ENCODE measurements around the gene THSD7B. TPM values are rescaled to one million over a fixed set of nuclear protein-coding genes. Genes with fewer than 3 reads are reported as not detected.
A peak's percentile ranks its signal among the peaks of the same experiment; 100 is the strongest.

The THSD7B gene
- polyA plus RNA-seq, 1 donor from 2014 or later = 0.46 TPM

DNA sequence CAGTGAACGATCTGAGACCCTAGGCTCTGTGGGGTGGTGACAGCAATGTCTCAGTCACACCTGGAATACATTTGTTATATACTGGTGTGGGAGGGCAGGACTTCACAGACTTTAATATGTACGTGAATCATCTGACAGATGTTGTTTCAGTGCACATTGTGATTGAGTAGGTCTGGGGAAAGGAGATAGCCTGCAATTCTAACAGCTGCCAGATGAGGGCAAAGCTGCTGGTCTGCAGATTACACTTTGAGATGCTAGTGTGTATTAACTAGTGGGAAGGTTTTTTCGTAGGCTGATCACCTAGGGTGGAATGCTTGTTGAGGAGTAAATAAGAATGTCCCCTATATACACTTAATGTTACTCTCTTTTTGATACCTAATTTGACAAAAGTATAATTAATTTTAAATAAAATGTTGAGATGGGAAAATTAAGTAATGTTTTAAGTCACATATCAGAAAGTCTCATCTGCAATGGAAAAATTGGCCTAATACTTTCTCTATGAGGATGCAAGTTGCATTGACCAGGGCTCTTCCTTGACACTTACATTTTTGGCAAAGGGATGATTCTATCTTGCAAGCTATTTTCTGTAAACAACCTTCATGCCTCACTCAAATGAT is 702.0 kb downstream of the THSD7B start:
- H3K9me3 ChIP-seq (ENCODE audit: low read length) = no peaks in the 10 kb centered on the region
- no peak overlapping the region for H3K27ac ChIP-seq (ENCODE audit: low read length)
- no peaks in the 10 kb centered on the region for H3K36me3 ChIP-seq (ENCODE audit: insufficient read depth, low read length)
- no peak overlapping the region for H3K4me2 ChIP-seq (ENCODE audit: low read length)
- no peaks in the 10 kb centered on the region for H3K79me2 ChIP-seq (replicated peaks; ENCODE audit: insufficient read depth, low read length)
- H3K4me3 ChIP-seq (ENCODE audit: low read length) = no peak overlapping the region
- H3K9me2 ChIP-seq (ENCODE audit: insufficient read depth, low read length) = no peaks in the 10 kb centered on the region
- no peaks in the 10 kb centered on the region for H4K20me1 ChIP-seq (ENCODE audit: insufficient read depth)
- TF ChIP-seq TAF1 (IDR thresholded peaks at IDR 0.05; ENCODE audit: low read depth) = no peak
- TF ChIP-seq RAD21 (conservative IDR thresholded peaks at IDR 0.05) = peak; percentile 66
- TF ChIP-seq SMC3 (conservative IDR thresholded peaks at IDR 0.05; ENCODE audit: poor library complexity) = peak; percentile 79
- no peak for TF ChIP-seq EP300 (conservative IDR thresholded peaks at IDR 0.05; ENCODE audit: poor library complexity, severe bottlenecking)
- TF ChIP-seq MXI1 (conservative IDR thresholded peaks at IDR 0.05; ENCODE audit: poor library complexity, severe bottlenecking) = no peak
- TF ChIP-seq EZH2 (IDR thresholded peaks at IDR 0.05; ENCODE audit: borderline replicate concordance, insufficient read depth, low read length, poor library complexity, severe bottlenecking) = no peak
- TF ChIP-seq, protein P1, sequence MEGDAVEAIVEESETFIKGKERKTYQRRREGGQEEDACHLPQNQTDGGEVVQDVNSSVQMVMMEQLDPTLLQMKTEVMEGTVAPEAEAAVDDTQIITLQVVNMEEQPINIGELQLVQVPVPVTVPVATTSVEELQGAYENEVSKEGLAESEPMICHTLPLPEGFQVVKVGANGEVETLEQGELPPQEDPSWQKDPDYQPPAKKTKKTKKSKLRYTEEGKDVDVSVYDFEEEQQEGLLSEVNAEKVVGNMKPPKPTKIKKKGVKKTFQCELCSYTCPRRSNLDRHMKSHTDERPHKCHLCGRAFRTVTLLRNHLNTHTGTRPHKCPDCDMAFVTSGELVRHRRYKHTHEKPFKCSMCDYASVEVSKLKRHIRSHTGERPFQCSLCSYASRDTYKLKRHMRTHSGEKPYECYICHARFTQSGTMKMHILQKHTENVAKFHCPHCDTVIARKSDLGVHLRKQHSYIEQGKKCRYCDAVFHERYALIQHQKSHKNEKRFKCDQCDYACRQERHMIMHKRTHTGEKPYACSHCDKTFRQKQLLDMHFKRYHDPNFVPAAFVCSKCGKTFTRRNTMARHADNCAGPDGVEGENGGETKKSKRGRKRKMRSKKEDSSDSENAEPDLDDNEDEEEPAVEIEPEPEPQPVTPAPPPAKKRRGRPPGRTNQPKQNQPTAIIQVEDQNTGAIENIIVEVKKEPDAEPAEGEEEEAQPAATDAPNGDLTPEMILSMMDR (IDR thresholded peaks at IDR 0.05; ENCODE audit: poor library complexity, severe bottlenecking) = peak; percentile 76
- TF ChIP-seq POLR2AphosphoS5 (IDR thresholded peaks at IDR 0.05) = no peak
- H3K9ac ChIP-seq (ENCODE audit: low read length) = no peak overlapping the region
- H2AFZ ChIP-seq (ENCODE audit: low read depth, low read length) = no peak overlapping the region
- no peaks in the 10 kb centered on the region for H3F3A ChIP-seq (ENCODE audit: insufficient read depth, low read length, poor library complexity, severe bottlenecking)
- H3K27me3 ChIP-seq (ENCODE audit: insufficient read depth, low read depth, low read length) = no peaks in the 10 kb centered on the region

DNA sequence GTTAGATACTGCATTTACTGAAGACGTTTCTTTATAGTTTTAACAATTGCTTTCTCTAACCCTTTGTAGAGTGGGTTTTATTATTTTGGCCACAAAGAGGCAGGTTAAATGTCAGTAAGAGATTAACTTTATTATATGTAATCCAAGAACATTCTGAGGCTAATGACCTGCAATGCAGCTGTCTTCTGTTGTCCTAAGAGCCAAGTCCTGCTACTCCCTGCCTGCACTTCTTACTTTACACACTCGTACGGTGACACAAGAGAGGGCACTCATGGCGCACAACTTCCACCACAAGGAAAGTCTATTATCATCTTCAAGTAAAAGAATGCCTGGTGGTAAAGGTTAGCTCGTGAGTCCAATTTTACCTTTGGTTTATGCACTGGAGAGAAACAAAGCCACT is 727.9 kb downstream of the THSD7B start:
- Histone ChIP-seq H3K9me2 (ENCODE audit: insufficient read depth, low read length) (no peaks in the 10 kb centered on the region), H2AFZ (ENCODE audit: low read depth, low read length) (no peak overlapping the region)

More for the DNA sequence above, 727.9 kb downstream of the THSD7B start:
- Histone ChIP-seq H3K4me2 (ENCODE audit: low read length) (no peak overlapping the region), H3K36me3 (ENCODE audit: insufficient read depth, low read length) (no peaks in the 10 kb centered on the region), H4K20me1 (ENCODE audit: insufficient read depth) (no peaks in the 10 kb centered on the region), H3K4me3 (ENCODE audit: low read length) (no peak overlapping the region), H3K9me3 (ENCODE audit: low read length) (no peaks in the 10 kb centered on the region), H3K79me2 (replicated peaks; ENCODE audit: insufficient read depth, low read length) (no peaks in the 10 kb centered on the region), H3F3A (ENCODE audit: insufficient read depth, low read length, poor library complexity, severe bottlenecking) (no peaks in the 10 kb centered on the region), H3K27ac (ENCODE audit: low read length) (no peak overlapping the region), H3K9ac (ENCODE audit: low read length) (no peak overlapping the region), H3K27me3 (ENCODE audit: insufficient read depth, low read depth, low read length) (no peaks in the 10 kb centered on the region)
- TF ChIP-seq POLR2AphosphoS5 (IDR thresholded peaks at IDR 0.05) (no peak), EP300 (conservative IDR thresholded peaks at IDR 0.05; ENCODE audit: poor library complexity, severe bottlenecking) (no peak), RAD21 (conservative IDR thresholded peaks at IDR 0.05) (no peak), MXI1 (conservative IDR thresholded peaks at IDR 0.05; ENCODE audit: poor library complexity, severe bottlenecking) (no peak), SMC3 (conservative IDR thresholded peaks at IDR 0.05; ENCODE audit: poor library complexity) (no peak), TAF1 (IDR thresholded peaks at IDR 0.05; ENCODE audit: low read depth) (no peak), EZH2 (IDR thresholded peaks at IDR 0.05; ENCODE audit: borderline replicate concordance, insufficient read depth, low read length, poor library complexity, severe bottlenecking) (no peak)
- TF ChIP-seq, protein P2, sequence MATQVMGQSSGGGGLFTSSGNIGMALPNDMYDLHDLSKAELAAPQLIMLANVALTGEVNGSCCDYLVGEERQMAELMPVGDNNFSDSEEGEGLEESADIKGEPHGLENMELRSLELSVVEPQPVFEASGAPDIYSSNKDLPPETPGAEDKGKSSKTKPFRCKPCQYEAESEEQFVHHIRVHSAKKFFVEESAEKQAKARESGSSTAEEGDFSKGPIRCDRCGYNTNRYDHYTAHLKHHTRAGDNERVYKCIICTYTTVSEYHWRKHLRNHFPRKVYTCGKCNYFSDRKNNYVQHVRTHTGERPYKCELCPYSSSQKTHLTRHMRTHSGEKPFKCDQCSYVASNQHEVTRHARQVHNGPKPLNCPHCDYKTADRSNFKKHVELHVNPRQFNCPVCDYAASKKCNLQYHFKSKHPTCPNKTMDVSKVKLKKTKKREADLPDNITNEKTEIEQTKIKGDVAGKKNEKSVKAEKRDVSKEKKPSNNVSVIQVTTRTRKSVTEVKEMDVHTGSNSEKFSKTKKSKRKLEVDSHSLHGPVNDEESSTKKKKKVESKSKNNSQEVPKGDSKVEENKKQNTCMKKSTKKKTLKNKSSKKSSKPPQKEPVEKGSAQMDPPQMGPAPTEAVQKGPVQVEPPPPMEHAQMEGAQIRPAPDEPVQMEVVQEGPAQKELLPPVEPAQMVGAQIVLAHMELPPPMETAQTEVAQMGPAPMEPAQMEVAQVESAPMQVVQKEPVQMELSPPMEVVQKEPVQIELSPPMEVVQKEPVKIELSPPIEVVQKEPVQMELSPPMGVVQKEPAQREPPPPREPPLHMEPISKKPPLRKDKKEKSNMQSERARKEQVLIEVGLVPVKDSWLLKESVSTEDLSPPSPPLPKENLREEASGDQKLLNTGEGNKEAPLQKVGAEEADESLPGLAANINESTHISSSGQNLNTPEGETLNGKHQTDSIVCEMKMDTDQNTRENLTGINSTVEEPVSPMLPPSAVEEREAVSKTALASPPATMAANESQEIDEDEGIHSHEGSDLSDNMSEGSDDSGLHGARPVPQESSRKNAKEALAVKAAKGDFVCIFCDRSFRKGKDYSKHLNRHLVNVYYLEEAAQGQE (IDR thresholded peaks at IDR 0.05; ENCODE audit: borderline replicate concordance) = no peak
- TF ChIP-seq, protein P1 (IDR thresholded peaks at IDR 0.05; ENCODE audit: poor library complexity, severe bottlenecking) = no peak
